Loucy (cell line): ENCODE measurements around the gene CD248.

ENCODE experiments used
- H2AFZ ChIP-seq: fragments of 200-600 bp; sonication (generic); 2 replicates; pipeline ENCODE4 v1.6.0; 2016; ENCODE audit warnings: antibody characterized with exemption, mild to moderate bottlenecking, low read length, moderate library complexity
- H3F3A ChIP-seq: fragments of 200-600 bp; 2 replicates; pipeline ENCODE4 v1.6.0; 2016; ENCODE audit warnings: antibody characterized with exemption, low read depth, mild to moderate bottlenecking
- H3K27me3 ChIP-seq: fragments of 200-600 bp; sonication (generic); 2 replicates; pipeline ENCODE4 v1.6.1; 2014; ENCODE audit warnings: low read length, mild to moderate bottlenecking; ENCODE audit not compliant: insufficient read depth, poor library complexity, severe bottlenecking
- H3K36me3 ChIP-seq: fragments of 200-600 bp; sonication (generic); 2 replicates; pipeline ENCODE4 v1.6.1; 2016; ENCODE audit warnings: low read length; ENCODE audit not compliant: insufficient read depth
- H3K4me1 ChIP-seq: fragments of 200-600 bp; sonication (generic); 2 replicates; pipeline ENCODE4 v1.5.1; 2014; ENCODE audit warnings: low read length, mild to moderate bottlenecking; ENCODE audit not compliant: insufficient read depth, poor library complexity, severe bottlenecking
- H3K4me2 ChIP-seq: fragments of 200-600 bp; sonication (generic); 2 replicates; pipeline ENCODE4 v1.6.0; 2014; ENCODE audit warnings: antibody characterized with exemption, low read length, low read depth, mild to moderate bottlenecking; ENCODE audit not compliant: poor library complexity, severe bottlenecking
- H3K4me3 ChIP-seq: fragments of 200-600 bp; sonication (generic); 2 replicates; pipeline ENCODE4 v1.5.1; 2014; ENCODE audit warnings: low read length, mild to moderate bottlenecking, mixed read lengths; ENCODE audit not compliant: poor library complexity, severe bottlenecking
- H3K79me2 ChIP-seq: fragments of 200-600 bp; sonication (generic); 2 replicates; pipeline ENCODE4 v1.6.1; 2014; ENCODE audit warnings: low read length; ENCODE audit not compliant: insufficient read depth
- H3K9ac ChIP-seq: fragments of 200-600 bp; sonication (generic); 2 replicates; pipeline ENCODE4 v1.6.0; 2014; ENCODE audit warnings: mild to moderate bottlenecking, low read depth, low read length, moderate library complexity; ENCODE audit not compliant: poor library complexity, severe bottlenecking
- H3K9me2 ChIP-seq: fragments of 200-600 bp; sonication (generic); replicated peaks from 2 replicates; pipeline ENCODE4 v1.6.1; 2016; ENCODE audit warnings: low read depth, low read length, mixed read lengths
- H3K9me3 ChIP-seq: fragments of 200-600 bp; sonication (generic); 2 replicates; pipeline ENCODE4 v1.6.1; 2014; ENCODE audit warnings: mild to moderate bottlenecking, antibody characterized with exemption, low read length, low read depth; ENCODE audit not compliant: insufficient read depth
- H4K20me1 ChIP-seq: fragments of 200-600 bp; sonication (generic); 2 replicates; pipeline ENCODE4 v1.6.0; 2014; ENCODE audit warnings: antibody characterized with exemption, low read length, mild to moderate bottlenecking; ENCODE audit not compliant: insufficient read depth, poor library complexity, severe bottlenecking
- EZH2phosphoT487 ChIP-seq: fragments of 200-600 bp; IDR thresholded peaks from 2 replicates; pipeline ENCODE4 v1.6.1; 2018; ENCODE audit warnings: antibody characterized with exemption, mild to moderate bottlenecking, moderate library complexity, borderline replicate concordance
- TF ChIP-seq, protein P1 (sequence below): fragments of 200-600 bp; sonication (generic); conservative IDR thresholded peaks from 2 replicates; pipeline ENCODE4 v1.5.1; 2014; ENCODE audit warnings: mild to moderate bottlenecking, antibody characterized with exemption, low read length

CD248 gene

DNA sequence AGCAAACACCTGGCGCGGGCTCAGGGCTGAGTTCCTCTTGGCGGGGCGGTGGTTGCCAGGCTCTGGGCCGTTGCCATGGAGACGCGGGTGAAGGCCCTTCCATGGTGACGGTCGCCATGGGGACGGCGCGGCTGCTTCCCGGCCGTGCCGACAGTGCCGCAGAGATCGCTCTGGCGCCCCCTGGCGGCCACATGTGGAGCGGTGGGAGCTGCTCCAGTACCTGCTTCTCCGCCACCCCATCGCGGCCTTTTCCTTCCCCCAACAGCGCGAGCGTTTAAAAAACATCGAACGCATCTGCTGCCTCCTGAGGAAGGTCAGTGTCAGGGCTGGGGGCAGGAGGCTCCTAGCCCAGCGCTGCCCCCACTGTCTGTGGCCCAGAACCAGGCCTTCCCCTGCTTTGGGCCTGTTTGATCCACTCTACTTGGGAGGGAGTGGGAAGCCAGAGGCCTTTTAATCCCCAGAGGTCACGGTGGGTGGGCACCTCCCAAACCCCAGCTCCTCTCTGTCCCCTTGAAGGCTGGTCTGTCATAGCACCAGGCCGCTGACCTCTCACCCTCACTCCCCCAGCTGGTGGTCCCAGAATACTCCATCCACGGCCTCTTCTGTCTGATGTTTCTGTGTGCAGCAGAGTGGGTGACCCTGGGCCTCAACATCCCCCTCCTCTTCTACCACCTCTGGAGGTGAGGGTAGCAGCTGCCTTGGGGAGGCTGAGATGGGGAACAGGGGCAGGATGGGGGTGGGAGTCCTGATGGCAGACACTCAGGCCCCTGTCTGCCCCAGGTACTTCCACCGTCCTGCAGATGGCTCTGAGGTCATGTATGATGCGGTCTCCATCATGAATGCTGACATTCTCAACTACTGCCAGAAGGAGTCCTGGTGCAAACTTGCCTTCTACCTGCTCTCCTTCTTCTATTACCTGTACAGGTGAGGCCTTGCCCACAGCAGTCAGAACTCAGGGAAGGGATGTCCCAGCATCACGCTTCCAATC lies 34.1 kb downstream of the CD248 start:
- no peak overlapping the region for H3K9ac ChIP-seq
- no peaks in the 10 kb centered on the region for H3K27me3 ChIP-seq
- H3K36me3 ChIP-seq, result no peaks in the 10 kb centered on the region
- H3K4me3 ChIP-seq, result no peak overlapping the region
- H3F3A ChIP-seq, result no peaks in the 10 kb centered on the region
- no peaks in the 10 kb centered on the region for H3K9me2 ChIP-seq
- peaks cover 9% of the 10 kb centered on the region for H3K4me1 ChIP-seq
- peak overlapping the region; percentile 25 for H3K4me2 ChIP-seq
- no peak overlapping the region for H2AFZ ChIP-seq
- peaks cover 3% of the 10 kb centered on the region for H4K20me1 ChIP-seq
- H3K79me2 ChIP-seq, result peaks cover 5% of the 10 kb centered on the region; the same call in 1 of the 2 replicates
- no peaks in the 10 kb centered on the region for H3K9me3 ChIP-seq
- TF ChIP-seq, protein P1, sequence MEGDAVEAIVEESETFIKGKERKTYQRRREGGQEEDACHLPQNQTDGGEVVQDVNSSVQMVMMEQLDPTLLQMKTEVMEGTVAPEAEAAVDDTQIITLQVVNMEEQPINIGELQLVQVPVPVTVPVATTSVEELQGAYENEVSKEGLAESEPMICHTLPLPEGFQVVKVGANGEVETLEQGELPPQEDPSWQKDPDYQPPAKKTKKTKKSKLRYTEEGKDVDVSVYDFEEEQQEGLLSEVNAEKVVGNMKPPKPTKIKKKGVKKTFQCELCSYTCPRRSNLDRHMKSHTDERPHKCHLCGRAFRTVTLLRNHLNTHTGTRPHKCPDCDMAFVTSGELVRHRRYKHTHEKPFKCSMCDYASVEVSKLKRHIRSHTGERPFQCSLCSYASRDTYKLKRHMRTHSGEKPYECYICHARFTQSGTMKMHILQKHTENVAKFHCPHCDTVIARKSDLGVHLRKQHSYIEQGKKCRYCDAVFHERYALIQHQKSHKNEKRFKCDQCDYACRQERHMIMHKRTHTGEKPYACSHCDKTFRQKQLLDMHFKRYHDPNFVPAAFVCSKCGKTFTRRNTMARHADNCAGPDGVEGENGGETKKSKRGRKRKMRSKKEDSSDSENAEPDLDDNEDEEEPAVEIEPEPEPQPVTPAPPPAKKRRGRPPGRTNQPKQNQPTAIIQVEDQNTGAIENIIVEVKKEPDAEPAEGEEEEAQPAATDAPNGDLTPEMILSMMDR, result peak; percentile 76
- no peak for TF ChIP-seq EZH2phosphoT487

DNA sequence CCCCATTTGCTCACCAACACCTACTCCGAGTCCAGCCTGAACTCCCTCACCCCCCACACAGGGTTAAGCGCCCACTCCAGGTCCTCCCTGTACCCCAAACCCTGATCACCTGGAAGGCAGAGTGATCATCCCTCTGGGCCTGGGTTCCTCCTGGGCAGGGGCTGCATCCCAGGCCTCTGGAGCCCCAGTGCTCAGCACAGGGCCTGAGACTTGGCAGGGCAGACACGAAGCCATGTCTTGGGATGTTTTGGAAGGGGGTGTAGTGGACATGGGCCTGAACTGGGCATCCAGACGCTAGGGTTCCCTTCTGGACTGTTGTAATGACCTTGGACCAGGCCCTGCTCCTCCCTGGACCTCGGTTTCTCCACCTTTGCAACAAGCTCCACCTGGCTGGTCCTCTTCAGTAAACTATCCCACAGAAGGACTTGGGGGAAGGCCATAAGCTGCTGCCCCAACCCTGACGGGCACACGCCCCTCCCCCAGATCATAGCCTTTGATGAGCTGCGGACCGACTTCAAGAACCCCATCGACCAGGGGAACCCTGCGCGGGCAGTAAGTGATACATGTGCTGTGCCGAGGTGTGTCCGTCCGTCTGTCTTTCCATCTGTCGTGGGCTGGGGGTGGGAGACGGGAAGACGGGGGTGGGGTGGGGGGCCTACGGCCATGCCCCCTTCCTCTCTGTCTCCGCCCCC lies 34.9 kb downstream of the CD248 start:
- Histone ChIP-seq H3K4me3 (no peak overlapping the region), H3K4me2 (no peak overlapping the region), H3K9me3 (no peaks in the 10 kb centered on the region), H3K9ac (no peak overlapping the region), H3K27me3 (no peaks in the 10 kb centered on the region), H3K9me2 (no peaks in the 10 kb centered on the region), H3K4me1 (peaks cover 14% of the 10 kb centered on the region), H3K79me2 (no peaks in the 10 kb centered on the region), H3K36me3 (no peaks in the 10 kb centered on the region), H2AFZ (no peak overlapping the region), H4K20me1 (peaks cover 8% of the 10 kb centered on the region), H3F3A (no peaks in the 10 kb centered on the region)
- TF ChIP-seq, protein P1, result no peak
- no peak for TF ChIP-seq EZH2phosphoT487

DNA sequence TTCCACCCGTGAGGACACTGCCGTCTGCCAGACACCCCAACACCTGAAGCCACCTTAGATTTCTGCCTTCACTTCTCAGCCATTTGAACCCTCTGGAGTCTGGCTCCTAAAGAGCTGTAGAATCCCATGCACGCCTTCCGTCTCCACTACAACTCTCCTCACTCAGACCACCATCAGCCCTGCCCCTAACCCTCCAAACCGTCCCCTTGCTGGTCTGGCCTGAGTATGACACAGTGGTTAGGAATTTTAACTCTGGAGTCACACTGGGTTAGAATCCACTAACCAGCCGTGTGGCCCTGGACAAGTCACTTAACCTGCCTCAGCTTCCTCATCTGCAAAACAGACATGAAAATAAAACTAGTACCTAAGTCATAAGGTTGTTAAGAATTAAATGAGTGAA lies 35.8 kb downstream of the CD248 start:
- Histone ChIP-seq H4K20me1 (peaks cover 8% of the 10 kb centered on the region), H3K36me3 (peaks cover 5% of the 10 kb centered on the region; the same call in 1 of the 2 replicates), H3K9me2 (no peaks in the 10 kb centered on the region), H2AFZ (no peak overlapping the region), H3K9ac (no peak overlapping the region), H3K4me3 (no peak overlapping the region), H3K27me3 (no peaks in the 10 kb centered on the region), H3K79me2 (no peaks in the 10 kb centered on the region), H3F3A (no peaks in the 10 kb centered on the region), H3K4me1 (peaks cover 15% of the 10 kb centered on the region), H3K9me3 (no peaks in the 10 kb centered on the region), H3K4me2 (no peak overlapping the region)
- TF ChIP-seq, protein P1, result no peak
- TF ChIP-seq EZH2phosphoT487, result no peak
